Adrenal gland (tissue), 12 donors: Measurements from ENCODE around the gene CSNK2A2. TPM values are rescaled to one million over a fixed set of nuclear protein-coding genes. Genes with fewer than 3 reads are reported as not detected.

ENCODE experiments used
- DNase-seq, 7 donors: peaks; one replicate each; pipeline ENCODE4 v3.0.0-alpha.2; 2019 to 2020
- H3K27ac ChIP-seq, 5 donors: fragments of 200-600 bp; sonication (generic) in 4 of 5; 1 replicate in 3 of 5; 2 replicates in 2 of 5; pipeline versions ENCODE4 v1.5.1 to v1.8.0; 2016 to 2020; ENCODE audit warnings: mild to moderate bottlenecking in 1 of 5
- H3K27me3 ChIP-seq: fragments of 200-600 bp; 2 replicates; pipeline ENCODE4 v1.8.0; 2021
- H3K36me3 ChIP-seq, 2 donors: fragments of 200-600 bp; replicated peaks in 1 of 2; 1 replicate in 1 of 2; 2 replicates in 1 of 2; pipeline versions ENCODE4 v1.5.1 to v1.8.0; 2018 to 2022
- H3K4me1 ChIP-seq, 2 donors: fragments of 200-600 bp; replicated peaks in 1 of 2; 1 replicate in 1 of 2; 2 replicates in 1 of 2; pipeline versions ENCODE4 v1.5.1 to v1.8.0; 2018 to 2021
- H3K4me3 ChIP-seq, 4 donors: fragments of 200-600 bp; sonication (generic) in 3 of 4; one replicate each; pipeline ENCODE4 v1.5.1; 2016 to 2018
- H3K9me3 ChIP-seq, 3 donors: fragments of 200-600 bp; sonication (generic) in 1 of 3; replicated peaks in 1 of 3; 1 replicate in 2 of 3; 2 replicates in 1 of 3; pipeline versions ENCODE4 v1.5.1 to v1.8.0; 2016 to 2021
- POLR2A ChIP-seq, 2 donors: fragments of 450-650 bp; IDR thresholded peaks; one replicate each; pipeline ENCODE4 v1.6.1; 2017; ENCODE audit warnings: antibody characterized with exemption in 2 of 2, mild to moderate bottlenecking in 2 of 2, moderate library complexity in 1 of 2
- WGBS, 4 donors: extraction: QIAGEN DNeasy Blood & Tissue Kit in 2 of 4; methylation state at CpG; one replicate each; pipeline versions ENCODE4 v1.1.5 to v1.1.7; 2013 to 2017; 5-methylcytosine and 5-hydroxymethylcytosine counted together
- intact Hi-C, 2 donors: fragments of 100-400 bp; cut with DNase I; formaldehyde crosslinking; loops; one replicate each; pipeline versions ENCODE4 v1.14.1 to v1.15.0; 2022 to 2023
- polyA plus RNA-seq, 3 donors: library from polyadenylated mRNA; stranded (reverse); fragments of 200-250 nt in 2 of 3; fragments of 350-450 nt in 1 of 3; fragmentation: Illumina TruSeq in 1 of 3; extraction: RNeasy Lipid Tissue Mini Kit (QIAGEN cat#74804) in 1 of 3; gene quantifications; one replicate each; pipeline ENCODE4 v1.2.3, GENCODE V29; 2013 to 2014
- total RNA-seq, 9 donors: library from RNA; depleted of rRNA in 4 of 9; stranded (reverse); fragments of >200 nt in 4 of 9; fragments of 120-200 nt in 1 of 9; fragmentation: NEBNext Ultra II Directional in 1 of 9; extraction: Animal tissue kit (Norgen Biotek cat#: 25700) in 1 of 9; gene quantifications; one replicate each; pipeline versions ENCODE4 v1.1.0 to v1.2.4, GENCODE V29; 2013 to 2023
- TF ChIP-seq, protein P1 (sequence below), 6 experiments: fragments of 450-650 bp in 4 of 6; fragments of 200-600 bp in 2 of 6; sonication (generic) in 1 of 6; IDR thresholded peaks; 1 replicate in 5 of 6; 2 replicates in 1 of 6; pipeline versions ENCODE4 v1.5.1 to v1.8.0; 2016 to 2021; ENCODE audit warnings: antibody characterized with exemption in 6 of 6, mild to moderate bottlenecking in 2 of 6, moderate library complexity in 1 of 6
- donor health status: healthy with polysubstance abuse.
- donor health status: Bipolar disorder and iron deficiency.
- donor health status: DM: yes; HTN: yes; CAD: no.
- donor health status: DM: no; HTN: no; CAD: no.
- donor health status: DM: no; HTN: no; CAD: no.
- donor health status: DM: yes; HTN: yes; CAD: no.

CSNK2A2 gene
- total and polyA plus RNA-seq, 12 donors = 18.0 to 76.3 (median 37.7) TPM

DNA sequence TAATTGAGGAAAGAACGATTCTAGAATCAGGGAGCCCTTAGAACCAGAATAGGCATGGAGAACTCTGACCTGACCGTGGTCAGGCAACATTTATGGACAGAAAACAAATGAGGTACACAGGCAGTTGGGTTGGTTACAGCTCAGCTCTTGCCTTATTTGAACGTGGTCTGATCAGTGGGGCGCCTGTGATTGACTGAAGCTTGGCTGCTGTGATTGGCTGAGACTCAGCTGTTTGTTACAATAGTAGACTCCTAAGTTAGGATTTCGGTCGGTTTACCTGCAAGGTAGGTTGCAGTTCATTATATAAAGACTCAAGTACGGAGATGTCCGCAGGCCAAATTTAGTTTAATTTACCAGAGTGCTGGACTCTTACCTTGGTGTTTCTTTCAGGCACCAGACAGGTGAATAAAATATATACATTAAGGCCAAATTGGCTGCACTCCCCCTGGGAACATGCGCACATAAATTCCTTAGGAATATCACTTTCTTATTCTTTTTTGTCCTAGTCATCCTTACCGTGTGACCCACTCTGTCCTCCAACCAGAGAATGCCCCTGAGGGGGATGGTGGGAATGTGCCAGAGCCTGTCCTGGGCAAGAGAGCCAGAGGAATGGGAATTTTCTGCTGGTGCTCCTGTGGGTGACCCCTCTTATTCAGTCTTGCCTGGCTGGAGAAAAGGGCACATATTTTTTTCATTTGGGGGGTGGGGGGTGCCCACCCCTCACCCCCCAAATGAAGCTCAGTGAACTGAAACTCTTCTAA, 7.5 kb upstream of the CSNK2A2 start:
- H3K9me3 ChIP-seq = no peaks in the 10 kb centered on the region
- H3K4me3 ChIP-seq = no peak overlapping the region
- no peaks in the 10 kb centered on the region for H3K4me1 ChIP-seq
- no peak overlapping the region for H3K27ac ChIP-seq
- DNase-seq = no peak
- TF ChIP-seq POLR2A (IDR thresholded peaks at IDR 0.05) = no peak
- TF ChIP-seq, protein P1, sequence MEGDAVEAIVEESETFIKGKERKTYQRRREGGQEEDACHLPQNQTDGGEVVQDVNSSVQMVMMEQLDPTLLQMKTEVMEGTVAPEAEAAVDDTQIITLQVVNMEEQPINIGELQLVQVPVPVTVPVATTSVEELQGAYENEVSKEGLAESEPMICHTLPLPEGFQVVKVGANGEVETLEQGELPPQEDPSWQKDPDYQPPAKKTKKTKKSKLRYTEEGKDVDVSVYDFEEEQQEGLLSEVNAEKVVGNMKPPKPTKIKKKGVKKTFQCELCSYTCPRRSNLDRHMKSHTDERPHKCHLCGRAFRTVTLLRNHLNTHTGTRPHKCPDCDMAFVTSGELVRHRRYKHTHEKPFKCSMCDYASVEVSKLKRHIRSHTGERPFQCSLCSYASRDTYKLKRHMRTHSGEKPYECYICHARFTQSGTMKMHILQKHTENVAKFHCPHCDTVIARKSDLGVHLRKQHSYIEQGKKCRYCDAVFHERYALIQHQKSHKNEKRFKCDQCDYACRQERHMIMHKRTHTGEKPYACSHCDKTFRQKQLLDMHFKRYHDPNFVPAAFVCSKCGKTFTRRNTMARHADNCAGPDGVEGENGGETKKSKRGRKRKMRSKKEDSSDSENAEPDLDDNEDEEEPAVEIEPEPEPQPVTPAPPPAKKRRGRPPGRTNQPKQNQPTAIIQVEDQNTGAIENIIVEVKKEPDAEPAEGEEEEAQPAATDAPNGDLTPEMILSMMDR (IDR thresholded peaks at IDR 0.05) = no peak
- no peaks in the 10 kb centered on the region for H3K27me3 ChIP-seq
- no peaks in the 10 kb centered on the region for H3K36me3 ChIP-seq
- 65 to 77% (median 73%) methylated on average over 10 of the region's 10 CpGs for WGBS, 4 donors
- intact Hi-C loops = no loop called here

DNA sequence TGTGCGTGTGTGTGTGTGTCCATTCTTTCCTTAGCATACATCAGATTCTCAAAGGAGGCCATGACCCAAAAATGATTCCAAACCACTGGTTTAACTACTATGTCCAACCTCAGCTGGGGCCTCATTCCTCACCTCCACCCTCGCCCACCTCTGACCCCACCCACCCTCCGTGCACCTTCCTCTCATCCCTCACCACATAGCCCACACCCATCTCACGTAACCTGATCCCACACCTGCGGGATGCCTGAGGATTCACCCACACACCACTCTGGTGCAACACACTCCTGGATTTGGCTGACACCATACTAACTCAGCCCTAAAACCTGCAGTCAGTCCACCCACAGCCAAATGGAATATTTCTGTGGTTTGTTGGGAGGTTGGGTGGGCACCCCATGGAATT, 3.3 kb upstream of the CSNK2A2 start:
- no peak overlapping the region for H3K27ac ChIP-seq
- H3K4me1 ChIP-seq = peaks cover 0 to 11% of the 10 kb centered on the region in 2 donors
- DNase-seq = no peak
- H3K9me3 ChIP-seq = no peaks in the 10 kb centered on the region
- H3K27me3 ChIP-seq = no peaks in the 10 kb centered on the region
- intact Hi-C loops = no loop called here
- H3K36me3 ChIP-seq = no peaks in the 10 kb centered on the region
- TF ChIP-seq POLR2A (IDR thresholded peaks at IDR 0.05) = no peak
- TF ChIP-seq, protein P1 (IDR thresholded peaks at IDR 0.05) = no peak
- 56 to 64% (median 60%) methylated on average over 5 of the region's 5 CpGs for WGBS, 4 donors
- no peak overlapping the region for H3K4me3 ChIP-seq

DNA sequence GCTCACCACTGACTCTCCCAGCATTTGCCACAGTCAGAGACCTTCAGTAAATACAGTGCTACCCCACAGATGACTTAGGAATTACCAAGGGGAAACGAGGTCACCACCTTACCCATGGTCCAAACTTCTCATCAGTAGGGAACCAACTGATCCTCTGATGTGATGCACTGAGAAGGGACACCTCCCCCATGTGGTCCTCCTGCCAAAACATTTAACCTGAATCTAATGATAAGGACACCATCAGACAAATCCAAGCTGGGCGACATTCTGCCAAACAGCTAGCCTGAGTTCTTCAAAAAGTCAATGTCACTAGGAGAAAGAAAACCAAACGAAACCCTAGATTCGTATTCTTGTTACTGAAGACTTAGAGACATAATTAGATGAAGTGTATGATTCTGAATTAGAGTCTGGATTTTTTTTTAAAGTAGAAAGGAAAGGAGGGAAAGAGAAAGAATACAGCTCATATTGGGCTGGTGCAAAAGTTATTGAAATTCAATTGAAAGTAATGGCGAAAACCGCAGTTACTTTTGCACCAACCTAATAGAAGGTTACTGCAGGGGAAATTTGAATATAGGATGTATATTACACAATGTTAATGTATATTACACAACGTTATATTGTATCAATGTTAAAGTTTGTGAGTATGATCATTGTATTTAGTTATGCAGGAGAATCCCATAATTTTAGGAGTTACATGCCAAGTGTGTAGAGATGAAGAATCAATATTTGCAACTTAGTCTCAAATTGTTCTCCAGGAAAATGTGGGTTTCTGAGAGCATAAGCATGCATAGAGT, 2.3 kb upstream of the CSNK2A2 start:
- 75 to 78% (median 76%) methylated on average over 7 of the region's 7 CpGs for WGBS, 4 donors
- Histone ChIP-seq H3K9me3 (no peaks in the 10 kb centered on the region), H3K27ac (no peak overlapping the region), H3K27me3 (no peaks in the 10 kb centered on the region), H3K4me1 (peaks cover 0 to 18% of the 10 kb centered on the region in 2 donors), H3K4me3 (no peak overlapping the region), H3K36me3 (peaks cover 0 to 8% of the 10 kb centered on the region in 2 donors)
- TF ChIP-seq, protein P1 (IDR thresholded peaks at IDR 0.05) = no peak
- TF ChIP-seq POLR2A (IDR thresholded peaks at IDR 0.05) = no peak
- intact Hi-C loops = no loop called here
- no peak for DNase-seq

DNA sequence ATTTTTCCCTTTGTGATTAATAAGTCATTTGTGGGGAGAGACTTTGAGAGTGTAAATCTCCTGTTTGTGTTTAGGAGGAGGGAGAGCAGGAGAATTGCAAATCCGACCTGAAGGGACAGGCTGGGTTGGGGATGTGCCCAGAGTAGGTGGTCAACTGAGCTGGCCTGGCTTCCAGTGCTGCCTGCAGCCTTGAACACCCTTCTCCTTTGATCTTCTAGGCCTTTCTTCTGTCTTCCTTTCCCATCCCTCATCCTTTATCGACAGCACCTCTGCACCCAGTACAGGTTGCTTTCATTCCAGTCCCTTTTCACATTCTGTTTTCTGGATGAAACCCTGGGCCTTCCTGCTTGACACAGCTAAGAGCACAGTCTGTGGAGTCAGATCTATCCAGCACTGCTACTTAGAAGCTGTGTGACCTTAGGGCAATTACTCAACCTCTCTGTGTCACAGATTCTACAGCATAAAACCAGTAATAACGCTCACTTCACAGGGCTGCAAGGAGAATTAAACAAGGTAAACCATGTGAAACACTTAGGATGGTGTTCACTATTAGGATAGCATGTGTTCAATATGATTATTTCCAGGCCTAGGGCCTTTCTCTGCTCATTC, 1.0 kb upstream of the CSNK2A2 start:
- WGBS, 4 donors = 64 to 72% (median 71%) methylated on average over 3 of the region's 3 CpGs
- DNase-seq = no peak
- Histone ChIP-seq H3K27ac (no peak overlapping the region), H3K27me3 (no peaks in the 10 kb centered on the region), H3K4me1 (peaks cover 0 to 18% of the 10 kb centered on the region in 2 donors), H3K36me3 (peaks cover 0 to 20% of the 10 kb centered on the region in 2 donors), H3K4me3 (no peak overlapping the region), H3K9me3 (no peaks in the 10 kb centered on the region)
- TF ChIP-seq, protein P1 (IDR thresholded peaks at IDR 0.05) = no peak
- TF ChIP-seq POLR2A (IDR thresholded peaks at IDR 0.05) = no peak
- intact Hi-C loops = loop anchor here in 1 of 2 donors (5.0 kb wide), 1 partner anchor 172 kb away; the partner anchor contains the start of gene MMP15
